GM19468 (cell line): ENCODE measurements around the gene S100A10.

Experiments
- ATAC-seq: cut with Tn5 transposase; IDR thresholded peaks from one replicate; pipeline ENCODE4 v1.9.1; 2021; ENCODE audit warnings: mild to moderate bottlenecking, moderate library complexity, moderate number of reproducible peaks; ENCODE audit not compliant: unreplicated experiment; ENCODE audit errors: extremely low read depth

Gene S100A10

DNA sequence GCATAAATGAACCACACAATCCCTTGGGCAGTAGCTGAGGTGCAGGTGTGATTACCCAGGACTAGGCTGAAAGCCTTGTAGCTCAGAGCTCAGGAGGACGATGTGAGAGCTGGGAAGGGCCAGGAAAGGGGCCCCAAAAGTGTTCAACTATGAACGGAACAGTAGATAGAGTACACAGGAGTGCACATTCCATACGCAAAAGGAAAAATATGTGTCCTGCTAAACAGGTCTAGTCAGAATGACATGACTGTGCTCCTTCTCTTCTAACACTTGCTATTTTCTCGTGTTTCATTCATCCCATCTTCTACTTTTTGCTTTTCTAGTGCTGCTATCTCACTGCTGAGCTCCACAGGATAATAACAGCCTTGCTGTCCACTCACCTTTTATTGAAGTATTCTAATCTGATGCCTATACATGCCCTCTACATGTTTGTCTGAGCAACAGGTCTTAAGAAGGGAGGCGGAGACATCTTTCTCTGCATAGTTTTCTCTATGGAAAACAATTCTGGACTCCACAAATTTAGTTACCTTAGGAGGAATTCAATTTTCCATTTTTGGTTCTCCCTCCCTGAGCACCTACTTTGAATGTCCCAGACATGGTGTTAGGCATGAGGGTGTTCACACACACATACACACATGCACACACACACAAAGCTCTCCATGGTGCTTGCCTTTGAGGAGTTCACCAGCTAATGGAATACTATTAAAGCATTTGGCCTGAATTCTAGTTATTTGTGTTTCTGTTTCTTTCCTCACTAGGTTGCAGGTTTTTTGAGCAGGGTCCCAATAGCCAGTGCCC, 3.4 kb downstream of the S100A10 start:
- ATAC-seq, result no peak

DNA sequence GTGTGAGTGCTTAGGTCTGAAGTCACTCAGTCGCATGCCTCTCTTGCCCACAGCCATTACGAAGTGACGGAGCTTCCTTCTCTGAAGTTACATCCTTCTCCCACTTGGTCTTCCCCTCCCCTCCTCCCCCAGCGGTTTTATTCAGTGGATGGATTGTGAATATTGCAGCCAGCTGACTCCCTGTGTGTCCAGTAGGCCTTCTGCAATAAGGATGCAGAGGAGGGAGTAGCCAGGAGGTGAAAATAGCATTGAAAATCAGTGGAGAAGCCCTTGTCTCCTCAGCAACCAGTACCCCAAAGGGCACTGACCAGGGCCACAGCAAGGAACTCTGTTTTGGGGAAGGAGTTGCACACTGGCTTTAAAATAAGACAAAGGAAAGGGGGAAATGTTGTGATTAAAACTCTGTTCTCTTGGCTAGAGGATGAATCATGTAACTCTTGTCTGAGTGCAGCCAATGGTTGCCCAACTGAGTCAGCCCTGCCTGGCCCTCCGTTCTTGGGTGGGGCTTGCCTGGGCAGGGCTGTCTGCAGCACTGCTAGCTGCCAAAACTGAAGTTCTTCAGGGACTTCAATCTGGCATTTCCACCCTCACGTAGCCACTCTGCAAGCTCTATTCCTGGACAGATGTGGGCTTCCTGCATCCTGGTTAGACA, 4.3 kb downstream of the S100A10 start:
- no peak for ATAC-seq

DNA sequence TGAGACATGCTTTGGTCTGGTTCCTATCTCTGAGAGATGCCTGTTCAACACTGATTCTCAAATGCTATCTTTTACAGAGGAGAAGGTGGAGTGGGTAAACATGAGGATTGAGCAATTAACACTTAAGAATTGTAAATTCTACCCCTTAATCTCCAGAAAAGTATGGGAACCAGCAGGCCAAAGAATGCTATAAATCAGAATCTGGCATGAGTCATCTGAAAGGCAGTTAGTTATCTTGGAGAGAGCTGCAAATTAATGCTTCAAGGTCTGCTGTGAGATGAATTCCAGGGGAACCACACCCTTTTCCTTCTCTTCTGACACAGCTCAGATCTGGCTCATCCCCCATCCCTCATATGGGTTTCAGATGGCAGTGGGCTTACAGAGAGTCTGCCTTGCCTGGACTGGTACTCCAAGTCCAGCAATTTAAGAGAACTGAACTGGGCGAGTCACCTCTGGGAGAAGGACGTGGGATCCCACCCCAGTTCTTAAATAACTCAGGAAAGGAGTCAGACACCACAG, 5.2 kb downstream of the S100A10 start:
- no peak for ATAC-seq

DNA sequence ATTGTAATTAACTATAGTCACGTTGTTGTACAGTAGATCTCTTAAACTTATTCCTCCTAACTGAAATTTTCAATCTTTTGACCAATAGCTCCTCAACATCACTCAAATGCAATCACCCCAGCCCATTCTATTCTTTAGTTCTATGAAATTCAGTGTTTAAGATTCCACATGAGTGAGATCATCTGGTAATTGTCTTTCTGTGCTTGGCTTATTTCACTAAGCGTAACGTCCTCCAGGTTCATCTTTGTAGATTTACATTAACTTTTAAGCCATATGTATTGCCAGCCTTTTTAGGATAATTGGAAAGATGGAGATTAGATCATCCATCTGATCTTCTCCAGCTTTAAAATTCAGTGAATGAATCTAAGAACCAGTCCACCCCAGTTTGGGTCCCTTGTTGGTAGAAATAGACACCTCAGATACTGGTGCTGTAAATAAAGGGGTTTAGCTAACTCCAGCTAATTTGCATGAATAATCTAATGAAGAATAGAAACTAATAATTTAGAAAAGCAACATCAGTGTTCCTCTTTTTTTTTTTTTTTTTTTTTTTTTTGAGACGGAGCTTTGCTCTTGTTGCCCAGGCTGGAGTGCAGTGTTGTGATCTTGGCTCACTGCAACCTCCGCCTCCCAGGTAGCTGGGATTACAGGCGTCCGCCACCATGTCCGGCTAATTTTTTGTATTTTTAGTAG, 7.0 kb downstream of the S100A10 start:
- ATAC-seq, result no peak

DNA sequence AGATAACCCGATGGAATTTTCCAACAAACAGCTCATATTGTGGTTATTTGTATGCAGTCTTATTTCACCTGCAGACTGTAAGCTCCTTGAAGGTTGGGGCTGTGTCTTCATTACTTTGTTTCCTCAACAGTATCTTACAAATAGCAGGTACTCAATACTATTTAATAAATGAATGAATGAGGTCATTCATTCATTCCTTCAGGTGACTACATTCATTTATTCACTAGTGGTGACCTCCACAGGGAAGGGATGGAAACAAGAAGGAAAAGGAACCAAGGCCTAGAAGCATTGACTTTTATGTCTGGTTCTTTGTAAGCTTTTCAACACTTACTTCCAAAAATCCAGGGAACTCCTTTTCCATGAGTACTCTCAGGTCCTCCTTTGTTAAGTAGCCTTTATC, 7.9 kb downstream of the S100A10 start:
- ATAC-seq, result no peak

DNA sequence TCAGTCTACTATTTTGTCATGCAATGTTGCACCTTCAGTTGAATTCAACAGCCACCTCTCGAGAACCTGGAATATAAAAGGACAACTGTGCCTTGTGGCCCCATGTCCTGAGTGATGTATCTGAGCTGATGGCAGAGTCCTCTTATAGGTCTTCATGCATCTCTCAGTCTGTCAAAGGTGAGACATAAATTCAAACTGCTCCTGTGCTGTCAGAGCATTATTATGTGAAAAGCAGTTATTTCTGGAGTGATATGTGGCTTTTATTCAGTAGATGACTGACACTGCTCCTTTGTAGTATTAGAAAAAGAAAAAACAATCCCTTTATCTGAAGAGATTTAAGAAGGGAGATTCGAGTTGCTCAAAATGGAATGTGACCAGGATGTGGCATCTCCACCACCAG, 8.4 kb downstream of the S100A10 start:
- no peak for ATAC-seq

DNA sequence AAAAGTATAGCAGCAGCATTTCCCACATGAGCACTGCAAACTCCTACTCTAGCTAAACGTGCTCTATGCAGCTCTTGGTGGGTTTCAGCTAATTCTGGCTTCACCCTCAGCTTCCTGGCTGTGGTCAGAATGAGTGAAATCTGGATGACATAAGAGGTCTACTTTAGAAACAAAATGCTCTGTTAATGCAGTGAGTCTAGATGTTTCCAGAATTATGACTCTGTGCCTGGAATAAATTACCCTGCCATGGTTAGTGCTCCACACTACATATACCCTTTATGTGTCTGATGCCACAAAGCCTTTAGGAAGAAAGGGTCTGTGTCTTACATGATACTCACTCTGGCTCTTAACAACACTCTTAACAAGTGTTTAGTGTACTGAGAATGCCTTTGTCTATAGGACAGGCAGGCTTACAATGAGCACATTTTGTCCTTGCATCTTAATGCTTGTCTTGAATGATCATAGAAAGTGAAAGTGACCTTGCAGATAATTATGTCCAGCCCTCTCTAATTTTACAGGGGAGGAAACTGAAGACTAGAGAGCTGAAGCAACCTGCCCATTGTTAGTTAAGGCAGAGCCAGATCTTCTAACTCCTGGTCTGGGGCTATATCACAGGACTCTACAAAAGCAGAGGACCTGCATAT, 9.2 kb downstream of the S100A10 start:
- peak; percentile 13 for ATAC-seq

DNA sequence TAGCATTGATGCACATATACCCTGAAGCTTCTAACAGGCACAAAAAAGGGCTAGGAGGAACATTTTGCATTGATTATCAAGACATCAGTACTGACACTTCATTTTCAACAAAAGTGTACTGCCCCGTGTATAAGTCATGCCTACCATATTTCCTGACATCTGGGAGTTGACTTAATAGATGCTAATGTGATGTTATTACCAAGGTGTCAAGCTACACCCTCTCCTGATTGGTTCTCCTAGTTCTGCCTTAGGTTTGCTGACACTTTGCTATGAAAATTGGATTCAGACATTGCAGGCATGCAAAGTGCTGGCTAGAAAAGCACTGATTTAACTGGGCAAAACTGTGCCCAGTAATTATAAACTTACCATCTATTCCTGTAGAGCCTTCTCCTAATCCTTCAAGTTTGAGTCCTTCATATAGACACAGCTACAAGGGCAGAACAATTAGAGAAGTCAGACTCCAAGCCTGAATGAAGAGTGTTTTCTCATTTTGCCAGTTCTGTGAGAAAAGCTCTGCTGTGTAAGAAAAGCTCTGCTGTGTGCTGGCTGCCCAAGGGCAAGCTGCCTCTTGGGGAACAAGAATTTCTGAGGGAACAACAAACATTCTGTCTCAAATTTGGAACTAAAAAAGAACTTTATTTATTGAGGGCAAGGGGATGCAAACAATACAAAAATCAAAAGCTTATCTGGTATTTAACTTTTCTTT, 11.2 kb downstream of the S100A10 start:
- no peak for ATAC-seq

DNA sequence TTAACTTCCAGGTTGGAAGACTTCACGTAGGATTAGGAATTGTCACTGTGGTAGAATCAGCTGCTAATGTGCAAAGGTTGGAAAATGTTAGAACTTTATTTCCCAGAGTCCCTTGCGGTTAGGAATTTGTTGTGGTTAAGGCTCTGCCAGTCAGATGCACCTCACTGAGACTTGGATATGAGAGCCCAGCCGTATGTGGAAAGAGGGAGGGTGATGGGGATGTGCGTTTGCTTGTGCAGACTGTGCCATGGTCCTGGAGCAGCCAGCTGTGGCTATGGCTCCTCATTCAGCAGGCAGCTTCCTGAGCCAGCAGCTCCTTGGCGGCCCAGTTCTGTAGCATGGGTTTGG, 12.5 kb downstream of the S100A10 start:
- ATAC-seq, result no peak

DNA sequence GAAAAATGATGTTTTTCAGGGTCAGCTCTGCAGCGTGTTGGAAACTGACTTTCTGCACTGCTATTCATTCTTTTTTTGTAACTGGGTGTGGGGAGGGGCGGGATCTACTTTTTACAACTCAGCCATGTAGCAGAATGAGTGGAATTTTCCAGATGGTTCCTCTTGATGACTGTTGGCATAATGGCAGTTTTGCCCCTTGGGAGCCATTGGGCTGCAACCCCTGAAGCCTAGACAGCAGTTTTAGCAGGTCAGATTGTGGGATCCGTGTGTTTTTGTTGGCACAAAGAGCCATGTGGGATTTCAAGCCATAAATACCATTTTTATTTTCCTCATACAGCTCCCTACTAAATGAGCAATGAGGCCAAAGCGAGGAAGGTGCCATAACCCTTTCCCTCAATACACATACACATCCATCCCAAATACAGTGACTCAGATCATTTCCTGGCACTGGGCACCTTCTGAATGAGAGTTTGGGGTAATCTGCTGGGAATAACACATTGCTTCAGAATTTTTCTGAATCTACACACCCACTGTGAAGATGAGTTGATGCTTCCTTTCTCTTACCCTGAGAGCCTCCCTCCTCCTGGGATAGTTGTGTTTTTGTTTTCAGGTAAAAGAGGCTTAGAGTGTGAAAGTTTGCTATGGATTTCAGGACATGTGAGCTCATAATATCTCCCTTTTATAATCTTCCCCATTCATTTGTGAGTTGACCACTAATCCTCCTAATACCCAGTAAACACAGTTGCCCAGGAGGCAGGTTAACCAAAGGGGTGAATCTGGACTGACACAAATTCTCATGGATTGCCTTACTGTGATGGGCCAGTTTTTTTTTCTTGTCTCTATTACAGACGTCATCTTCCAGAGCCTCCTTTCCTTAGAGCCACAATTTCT, 13.1 kb downstream of the S100A10 start:
- no peak for ATAC-seq

DNA sequence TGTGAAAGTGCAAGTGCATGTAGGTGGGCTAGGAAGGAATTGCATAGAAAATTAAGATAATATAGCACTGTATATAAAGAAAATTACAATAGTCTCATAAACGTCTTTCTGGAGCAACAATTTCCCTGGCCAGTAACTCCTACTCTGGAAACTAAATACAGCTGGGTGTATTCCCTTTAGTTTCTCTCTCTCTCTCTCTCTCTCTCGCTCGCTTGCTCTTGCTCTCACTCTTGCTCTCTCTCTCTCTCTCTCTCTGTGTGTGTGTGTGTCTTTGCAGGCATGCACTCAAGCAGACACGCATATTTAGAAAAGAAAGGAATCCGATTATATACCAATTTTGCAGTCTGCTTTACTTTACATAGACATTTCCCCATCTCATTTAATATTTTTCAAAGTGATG, 14.7 kb downstream of the S100A10 start:
- no peak for ATAC-seq

DNA sequence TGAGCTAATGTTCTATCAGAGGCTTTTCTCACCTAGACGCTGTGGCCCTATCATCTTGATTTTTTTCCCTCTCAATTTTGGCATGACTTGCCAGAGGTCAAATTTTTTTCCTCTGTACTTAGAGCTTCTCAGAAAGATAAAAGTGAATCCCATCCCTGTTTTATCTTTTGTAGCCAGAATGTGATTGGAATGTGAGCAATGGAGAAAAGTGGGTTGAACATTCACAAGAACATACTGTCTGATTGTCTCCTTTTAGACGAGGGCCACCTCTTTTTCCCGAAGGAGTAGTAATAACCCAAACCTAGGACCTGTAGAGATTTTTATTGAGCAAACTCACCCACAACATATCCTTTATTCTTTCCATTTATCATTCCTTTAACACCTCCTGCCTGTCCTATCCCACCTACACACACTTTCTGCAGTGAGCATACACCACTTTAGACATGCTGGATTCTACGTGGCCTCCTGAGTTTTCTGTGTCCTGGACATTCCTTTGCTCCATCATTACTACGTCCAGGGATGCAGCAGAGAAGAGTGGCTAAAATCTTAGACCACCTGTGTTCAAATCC, 15.9 kb downstream of the S100A10 start:
- no peak for ATAC-seq

DNA sequence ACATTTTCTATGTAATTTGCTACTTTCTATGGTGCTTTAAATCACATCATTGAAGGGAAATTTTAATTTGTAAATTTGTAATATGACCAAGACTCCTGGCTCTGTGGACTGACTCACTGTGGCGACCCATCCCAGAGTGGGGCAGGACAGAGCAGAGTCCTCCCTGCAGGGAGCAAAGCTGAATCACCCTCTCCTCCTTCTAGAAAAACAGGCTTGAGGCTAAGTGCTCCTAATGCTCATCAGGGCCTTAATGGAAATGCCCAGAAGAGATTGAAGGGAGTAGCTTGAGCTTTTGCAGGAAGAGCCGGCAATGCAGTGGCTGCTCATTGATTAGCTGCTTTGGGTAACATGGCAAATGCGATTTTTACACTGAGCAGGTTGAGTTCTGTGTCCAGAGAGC, 16.8 kb downstream of the S100A10 start:
- no peak for ATAC-seq

DNA sequence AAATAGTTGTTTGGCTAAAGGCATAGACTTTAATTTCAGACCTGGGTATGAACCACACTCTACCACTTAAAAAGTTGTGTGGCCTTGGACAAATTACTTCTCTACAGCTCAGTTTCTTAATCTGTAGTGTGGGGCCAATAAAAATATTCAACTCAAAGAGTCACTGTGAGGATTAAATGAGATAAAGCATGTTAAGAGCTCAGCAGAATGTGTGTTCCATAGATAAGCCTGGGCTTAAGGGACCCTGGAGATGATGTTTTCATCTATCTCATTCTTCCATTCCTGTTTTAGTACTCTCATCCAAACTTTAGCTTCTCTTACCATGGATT, 17.7 kb downstream of the S100A10 start:
- ATAC-seq, result no peak

DNA sequence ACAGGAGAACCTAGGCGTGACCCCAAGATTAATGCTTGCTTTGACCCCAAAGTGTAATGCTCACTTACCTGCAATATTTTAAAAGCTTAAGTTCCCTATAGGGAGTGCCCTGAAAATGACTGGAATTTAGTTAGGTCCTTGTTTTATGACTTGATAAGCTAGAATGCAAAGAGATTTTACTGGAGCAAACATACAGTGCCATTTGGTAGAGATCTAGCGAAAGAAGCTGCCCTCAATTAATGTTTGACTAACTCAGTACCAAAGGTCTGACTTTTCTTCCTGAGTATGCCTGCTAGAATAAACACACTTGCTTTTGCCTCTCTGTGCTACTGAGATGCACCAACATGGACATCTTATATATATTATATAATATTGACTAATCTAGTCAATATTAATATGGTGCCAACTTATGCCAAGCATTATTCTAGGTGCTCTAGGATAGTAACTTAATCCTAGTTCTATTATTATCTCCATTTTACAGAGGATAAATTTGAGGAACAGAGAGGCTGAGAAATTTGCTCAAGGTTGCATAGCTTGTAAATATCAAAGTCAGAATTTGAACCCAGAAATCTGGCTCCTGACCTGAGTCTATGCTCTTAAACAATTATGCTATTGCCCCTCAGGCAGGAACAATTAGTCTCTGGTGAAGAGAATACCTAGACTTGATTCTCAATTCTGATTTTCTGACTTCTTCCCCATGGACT, 18.2 kb downstream of the S100A10 start:
- ATAC-seq, result no peak

DNA sequence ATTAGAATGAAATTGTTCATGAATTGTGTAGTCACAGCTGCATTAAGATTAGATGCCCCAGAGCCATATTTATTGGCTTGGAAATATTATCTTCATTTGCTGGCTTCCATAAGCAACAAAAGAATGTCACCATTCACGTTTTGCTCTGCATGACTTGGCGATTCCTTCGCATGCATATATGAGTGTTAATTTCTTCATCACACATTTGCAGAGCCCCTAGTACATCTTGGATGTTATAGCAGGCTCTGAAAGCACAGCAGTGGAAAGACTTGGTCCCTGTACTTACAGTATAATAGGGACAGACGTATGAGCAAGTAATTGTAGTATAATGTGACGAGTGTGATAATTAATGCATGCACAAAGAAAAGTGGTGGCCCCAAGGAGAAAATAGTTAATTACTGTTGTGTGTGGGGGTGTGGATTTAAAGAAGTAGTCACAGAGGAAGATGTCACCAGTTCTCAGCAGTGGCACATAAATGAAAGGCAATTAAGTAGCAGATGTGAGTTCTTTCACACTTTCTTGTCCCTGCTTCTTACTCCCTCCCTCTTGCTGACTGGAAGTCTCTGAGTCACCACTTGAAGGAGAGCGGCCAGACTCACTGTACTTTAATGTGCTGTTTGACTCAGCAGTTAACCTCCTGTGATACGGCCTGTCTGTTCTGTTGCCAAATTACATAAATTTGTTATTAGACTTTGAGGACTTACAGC, 21.0 kb downstream of the S100A10 start:
- ATAC-seq, result no peak

DNA sequence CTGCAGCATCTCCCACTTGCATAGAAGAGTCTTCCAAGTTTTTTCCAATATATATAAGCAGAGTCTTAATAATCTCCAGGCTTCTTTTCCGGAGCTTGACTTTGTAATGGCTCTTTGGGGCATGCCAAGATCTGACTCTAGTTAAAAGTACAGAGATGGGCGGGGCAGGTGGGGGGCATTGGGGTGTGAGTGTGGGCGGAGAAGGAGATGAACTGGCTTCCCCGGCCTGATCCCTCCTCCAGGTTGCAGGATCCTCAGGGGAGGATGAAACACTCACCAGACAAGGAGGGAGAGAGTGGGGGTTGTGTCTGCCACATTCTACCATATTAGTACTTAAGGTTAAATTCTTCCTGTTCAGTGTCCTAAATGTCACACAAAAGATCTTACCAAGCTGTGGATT, 23.0 kb downstream of the S100A10 start:
- no peak for ATAC-seq

DNA sequence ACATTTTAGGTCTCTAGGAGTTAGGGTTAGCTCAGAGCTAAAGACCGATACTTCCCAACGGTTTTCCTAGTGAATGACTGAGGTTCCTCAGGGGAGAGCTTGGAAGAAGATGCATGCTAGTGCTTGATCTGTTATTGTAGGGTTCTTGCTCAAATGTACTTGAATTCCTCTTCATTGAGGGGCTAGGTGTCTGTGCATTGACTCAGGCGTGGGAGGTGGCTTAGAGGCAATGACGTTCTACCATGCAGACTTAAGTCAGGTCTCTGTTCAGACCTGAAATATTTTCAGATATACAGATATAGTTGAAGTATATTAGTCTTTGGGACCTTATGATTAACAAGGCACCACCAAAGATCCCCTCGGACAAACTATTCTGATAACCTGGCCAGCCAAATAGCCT, 23.5 kb downstream of the S100A10 start:
- ATAC-seq, result no peak
